ENCODE measurements around the gene NINL. TPM values are rescaled to one million over a fixed set of nuclear protein-coding genes. Genes with fewer than 3 reads are reported as not detected.
"Not testable (repeated sequence)": the region's sequence is repeated elsewhere in the genome, so short reads cannot be mapped to it uniquely, and the experiment has no call there.

The NINL gene
- total and polyA plus RNA-seq, 4 donors = 6.0 to 28.3 (median 12.9) TPM

GRCh38 chr20:25602914-25603309 lies 17.6 kb upstream of the NINL start:
- H3K9me3 ChIP-seq (ENCODE audit: control insufficient read depth, low read length); H3K36me3 ChIP-seq (ENCODE audit: control insufficient read depth in 1 of 2, insufficient read depth in 2 of 2, low read length in 1 of 2); DNase-seq; H3K27ac ChIP-seq (ENCODE audit: low read depth in 1 of 2, low read length in 2 of 2); H3K4me1 ChIP-seq (ENCODE audit: control insufficient read depth in 1 of 2, insufficient read depth in 2 of 2, low read length in 2 of 2); ATAC-seq (ENCODE audit: low FRiP score); intact Hi-C loops (cut with DNase I); H3K27me3 ChIP-seq (ENCODE audit: control insufficient read depth in 1 of 2, insufficient read depth in 2 of 2, low read length in 1 of 2); H3K4me3 ChIP-seq (ENCODE audit: low read length in 2 of 2): not testable (repeated sequence)
- WGBS, 2 donors = 95 to 97% methylated on average over 7 to 9 of the region's 9 CpGs

GRCh38 chr20:25602191-25602913 lies 17.0 kb upstream of the NINL start:
- H3K9me3 ChIP-seq (ENCODE audit: control insufficient read depth, low read length); H3K4me3 ChIP-seq (ENCODE audit: low read length in 2 of 2); intact Hi-C loops (cut with DNase I); H3K4me1 ChIP-seq (ENCODE audit: control insufficient read depth in 1 of 2, insufficient read depth in 2 of 2, low read length in 2 of 2); ATAC-seq (ENCODE audit: low FRiP score); H3K27me3 ChIP-seq (ENCODE audit: control insufficient read depth in 1 of 2, insufficient read depth in 2 of 2, low read length in 1 of 2); H3K36me3 ChIP-seq (ENCODE audit: control insufficient read depth in 1 of 2, insufficient read depth in 2 of 2, low read length in 1 of 2); DNase-seq; H3K27ac ChIP-seq (ENCODE audit: low read depth in 1 of 2, low read length in 2 of 2): not testable (repeated sequence)
- 97% methylated on average over 24 to 39 of the region's 39 CpGs for WGBS, 2 donors

DNA sequence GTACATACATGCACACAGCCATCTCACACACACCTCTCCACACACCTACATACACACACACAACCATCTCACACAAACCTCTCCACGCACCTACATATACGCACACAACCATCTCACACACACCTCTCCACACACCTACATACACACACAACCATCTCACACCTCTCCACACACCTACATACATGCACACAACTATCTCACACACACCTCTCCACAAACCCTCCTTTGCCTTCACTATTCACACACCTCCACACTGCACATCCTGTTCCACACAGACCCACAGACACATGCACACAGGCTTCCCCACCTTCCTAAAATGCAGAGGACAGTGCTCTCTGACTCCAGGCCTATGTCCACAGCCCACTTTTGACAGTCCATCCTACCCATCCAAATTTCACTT lies 16.3 kb upstream of the NINL start:
- Histone ChIP-seq H3K4me1 (ENCODE audit: control insufficient read depth in 1 of 2, insufficient read depth in 2 of 2, low read length in 2 of 2) (no peaks in the 10 kb centered on the region), H3K36me3 (ENCODE audit: control insufficient read depth in 1 of 2, insufficient read depth in 2 of 2, low read length in 1 of 2) (no peaks in the 10 kb centered on the region), H3K9me3 (ENCODE audit: control insufficient read depth, low read length) (no peaks in the 10 kb centered on the region), H3K27ac (ENCODE audit: low read depth in 1 of 2, low read length in 2 of 2) (no peak overlapping the region), H3K27me3 (ENCODE audit: control insufficient read depth in 1 of 2, insufficient read depth in 2 of 2, low read length in 1 of 2) (no peaks in the 10 kb centered on the region), H3K4me3 (ENCODE audit: low read length in 2 of 2) (no peak overlapping the region)
- DNase-seq (no peak), ATAC-seq (ENCODE audit: low FRiP score) (no peak)
- 58 to 72% methylated on average over 2 of the region's 2 CpGs for WGBS, 2 donors
- intact Hi-C loops (cut with DNase I) = no loop called here

DNA sequence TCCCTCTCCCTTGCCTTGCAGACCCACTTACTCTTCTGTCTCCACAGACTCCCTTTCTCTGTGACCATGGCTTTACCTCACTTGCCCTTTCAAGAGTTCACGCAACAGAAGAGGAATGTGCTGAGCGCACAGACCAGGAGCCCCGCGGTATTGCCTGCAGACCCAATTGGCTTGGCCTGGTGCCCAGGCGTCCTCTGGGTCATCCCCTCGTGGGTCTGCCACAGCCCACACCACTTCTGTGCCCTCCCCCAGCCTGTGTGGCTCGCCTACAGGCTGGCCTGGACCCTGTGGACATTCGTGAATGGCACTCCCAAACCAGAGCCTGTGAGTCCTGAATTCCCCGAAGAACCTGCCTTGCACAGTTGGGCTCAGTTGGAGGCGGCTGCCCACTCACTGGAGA lies 15.3 kb upstream of the NINL start:
- WGBS, 2 donors = 62 to 70% methylated on average over 10 of the region's 10 CpGs
- Histone ChIP-seq H3K9me3 (ENCODE audit: control insufficient read depth, low read length) (no peaks in the 10 kb centered on the region), H3K4me3 (ENCODE audit: low read length in 2 of 2) (no peak overlapping the region), H3K27ac (ENCODE audit: low read depth in 1 of 2, low read length in 2 of 2) (no peak overlapping the region), H3K4me1 (ENCODE audit: control insufficient read depth in 1 of 2, insufficient read depth in 2 of 2, low read length in 2 of 2) (no peaks in the 10 kb centered on the region), H3K27me3 (ENCODE audit: control insufficient read depth in 1 of 2, insufficient read depth in 2 of 2, low read length in 1 of 2) (no peaks in the 10 kb centered on the region), H3K36me3 (ENCODE audit: control insufficient read depth in 1 of 2, insufficient read depth in 2 of 2, low read length in 1 of 2) (no peaks in the 10 kb centered on the region)
- DNase-seq (no peak), ATAC-seq (ENCODE audit: low FRiP score) (no peak)
- intact Hi-C loops (cut with DNase I) = no loop called here

DNA sequence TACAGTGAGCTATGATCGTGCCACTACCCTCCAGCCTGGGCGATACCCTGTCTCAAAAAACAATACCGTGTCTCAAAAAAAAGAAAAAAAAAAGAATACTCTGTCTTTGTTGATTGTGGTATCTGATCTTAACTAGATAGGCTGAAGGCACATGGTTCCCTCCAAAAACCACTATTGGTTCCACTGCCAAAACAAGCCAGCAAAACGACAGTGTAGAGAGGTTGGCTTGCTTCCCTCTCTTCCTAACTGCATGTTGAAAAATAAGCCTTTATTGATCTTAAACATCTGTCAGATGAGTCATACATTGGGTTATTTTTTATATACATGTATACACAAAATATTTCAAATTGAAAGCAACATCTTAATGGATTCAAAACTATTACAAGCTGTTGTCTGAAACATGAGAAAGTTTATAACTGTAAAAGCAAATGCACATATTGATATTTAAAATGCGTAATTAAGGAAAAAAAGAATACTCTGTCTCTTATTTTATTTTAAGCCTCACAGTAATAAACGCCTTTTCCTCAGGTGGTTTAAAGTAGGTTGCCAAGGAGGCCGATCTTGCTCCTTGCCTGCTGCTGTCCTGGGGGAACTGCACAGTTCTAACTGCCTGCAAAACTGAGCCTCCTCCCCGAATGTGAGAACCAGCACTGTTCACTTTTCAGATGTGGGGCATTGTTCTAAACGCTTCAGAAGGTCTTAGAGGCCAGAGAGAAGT lies 7.0 kb upstream of the NINL start:
- WGBS, 2 donors = 66% methylated on average over 9 of the region's 9 CpGs
- no peak for DNase-seq
- H3K4me3 ChIP-seq (ENCODE audit: low read length in 2 of 2) = no peak overlapping the region
- no peak for ATAC-seq (ENCODE audit: low FRiP score)
- H3K27me3 ChIP-seq (ENCODE audit: control insufficient read depth in 1 of 2, insufficient read depth in 2 of 2, low read length in 1 of 2) = no peaks in the 10 kb centered on the region
- H3K27ac ChIP-seq (ENCODE audit: low read depth in 1 of 2, low read length in 2 of 2) = no peak overlapping the region
- intact Hi-C loops (cut with DNase I) = no loop called here
- H3K4me1 ChIP-seq (ENCODE audit: control insufficient read depth in 1 of 2, insufficient read depth in 2 of 2, low read length in 2 of 2) = no peaks in the 10 kb centered on the region
- no peaks in the 10 kb centered on the region for H3K9me3 ChIP-seq (ENCODE audit: control insufficient read depth, low read length)
- H3K36me3 ChIP-seq (ENCODE audit: control insufficient read depth in 1 of 2, insufficient read depth in 2 of 2, low read length in 1 of 2) = no peaks in the 10 kb centered on the region

- DNase-seq; H3K27ac ChIP-seq (ENCODE audit: low read depth in 1 of 2, low read length in 2 of 2); H3K4me1 ChIP-seq (ENCODE audit: control insufficient read depth in 1 of 2, insufficient read depth in 2 of 2, low read length in 2 of 2); H3K36me3 ChIP-seq (ENCODE audit: control insufficient read depth in 1 of 2, insufficient read depth in 2 of 2, low read length in 1 of 2); H3K27me3 ChIP-seq (ENCODE audit: control insufficient read depth in 1 of 2, insufficient read depth in 2 of 2, low read length in 1 of 2); intact Hi-C loops (cut with DNase I); H3K4me3 ChIP-seq (ENCODE audit: low read length in 2 of 2); H3K9me3 ChIP-seq (ENCODE audit: control insufficient read depth, low read length); ATAC-seq (ENCODE audit: low FRiP score): not testable (repeated sequence)
- WGBS, 2 donors = 87 to 91% methylated on average over 4 of the region's 4 CpGs
Measured at GRCh38 chr20:25590778-25591177, 5.4 kb upstream of the NINL start.

DNA sequence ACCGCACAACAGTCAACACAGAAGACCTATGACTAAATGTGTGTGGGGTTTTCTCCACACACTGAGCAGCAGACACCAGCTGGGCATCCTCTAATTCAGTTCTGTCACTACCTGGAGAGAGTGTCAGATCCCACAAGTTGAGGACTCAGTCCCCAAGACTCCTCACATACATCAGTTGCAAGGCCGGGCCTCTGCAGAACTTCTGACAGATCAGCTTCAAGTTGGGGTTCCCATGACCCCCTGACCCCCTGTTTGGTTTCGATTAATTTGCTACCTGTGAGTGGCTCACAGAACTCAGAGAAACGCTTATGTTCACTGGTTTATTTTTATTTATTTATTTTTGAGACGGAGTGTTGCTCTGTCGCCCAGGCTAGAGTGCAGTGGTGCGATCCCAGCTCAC lies 3.2 kb upstream of the NINL start:
- Histone ChIP-seq H3K9me3 (ENCODE audit: control insufficient read depth, low read length) (no peaks in the 10 kb centered on the region), H3K27ac (ENCODE audit: low read depth in 1 of 2, low read length in 2 of 2) (no peak overlapping the region), H3K4me3 (ENCODE audit: low read length in 2 of 2) (no peak overlapping the region), H3K36me3 (ENCODE audit: control insufficient read depth in 1 of 2, insufficient read depth in 2 of 2, low read length in 1 of 2) (no peaks in the 10 kb centered on the region), H3K27me3 (ENCODE audit: control insufficient read depth in 1 of 2, insufficient read depth in 2 of 2, low read length in 1 of 2) (no peaks in the 10 kb centered on the region), H3K4me1 (ENCODE audit: control insufficient read depth in 1 of 2, insufficient read depth in 2 of 2, low read length in 2 of 2) (no peaks in the 10 kb centered on the region)
- intact Hi-C loops (cut with DNase I) = loop anchor here in 1 of 2 donors (5.0 kb wide), 1 partner anchor 34 kb away; the partner anchor contains the start of gene NANP
- 95 to 96% methylated on average over 7 of the region's 7 CpGs for WGBS, 2 donors
- DNase-seq = no peak
- ATAC-seq (ENCODE audit: low FRiP score) = no peak

GRCh38 chr20:25587536-25587935 lies 2.2 kb upstream of the NINL start:
- no peak overlapping the region for H3K27ac ChIP-seq (ENCODE audit: low read depth in 1 of 2, low read length in 2 of 2)
- DNase-seq (no peak), ATAC-seq (ENCODE audit: low FRiP score) (no peak)
- no peaks in the 10 kb centered on the region for H3K4me1 ChIP-seq (ENCODE audit: control insufficient read depth in 1 of 2, insufficient read depth in 2 of 2, low read length in 2 of 2)
- no peak overlapping the region for H3K4me3 ChIP-seq (ENCODE audit: low read length in 2 of 2)
- no peaks in the 10 kb centered on the region for H3K27me3 ChIP-seq (ENCODE audit: control insufficient read depth in 1 of 2, insufficient read depth in 2 of 2, low read length in 1 of 2)
- no peaks in the 10 kb centered on the region for H3K36me3 ChIP-seq (ENCODE audit: control insufficient read depth in 1 of 2, insufficient read depth in 2 of 2, low read length in 1 of 2)
- intact Hi-C loops (cut with DNase I) = loop anchor here in 1 of 2 donors (5.0 kb wide), 1 partner anchor 35 kb away; the partner anchor contains the start of gene NANP
- 77 to 78% methylated on average over 5 of the region's 5 CpGs for WGBS, 2 donors
- no peaks in the 10 kb centered on the region for H3K9me3 ChIP-seq (ENCODE audit: control insufficient read depth, low read length)

GRCh38 chr20:25586877-25587276 lies 1.5 kb upstream of the NINL start:
- Histone ChIP-seq H3K27me3 (ENCODE audit: control insufficient read depth in 1 of 2, insufficient read depth in 2 of 2, low read length in 1 of 2) (no peaks in the 10 kb centered on the region), H3K4me1 (ENCODE audit: control insufficient read depth in 1 of 2, insufficient read depth in 2 of 2, low read length in 2 of 2) (no peaks in the 10 kb centered on the region), H3K4me3 (ENCODE audit: low read length in 2 of 2) (no peak overlapping the region), H3K27ac (ENCODE audit: low read depth in 1 of 2, low read length in 2 of 2) (no peak overlapping the region), H3K9me3 (ENCODE audit: control insufficient read depth, low read length) (no peaks in the 10 kb centered on the region), H3K36me3 (ENCODE audit: control insufficient read depth in 1 of 2, insufficient read depth in 2 of 2, low read length in 1 of 2) (no peaks in the 10 kb centered on the region)
- DNase-seq (no peak), ATAC-seq (ENCODE audit: low FRiP score) (no peak)
- intact Hi-C loops (cut with DNase I) = loop anchor here in 1 of 2 donors (5.0 kb wide), 1 partner anchor 35 kb away; the partner anchor contains the start of gene NANP
- WGBS, 2 donors = 80 to 82% methylated on average over 11 of the region's 11 CpGs
